WTC11 (cell line): ENCODE measurements around the gene VEGFA.

Experiments
- ATF3 ChIP-seq: sonication (generic); formaldehyde crosslinking; conservative IDR thresholded peaks from 2 replicates; pipeline ENCODE4 v1.8.1; 2022; ENCODE audit warnings: mild to moderate bottlenecking, missing genetic modification reagents
- CREB1 ChIP-seq: sonication (generic); formaldehyde crosslinking; IDR thresholded peaks from 2 replicates; pipeline ENCODE4 v1.8.0; 2023; ENCODE audit warnings: mild to moderate bottlenecking, missing genetic modification reagents
- FOXP1 ChIP-seq: sonication (generic); formaldehyde crosslinking; IDR thresholded peaks from 2 replicates; pipeline ENCODE4 v1.8.0; 2022; ENCODE audit warnings: missing genetic modification reagents, mild to moderate bottlenecking, moderate library complexity, borderline replicate concordance
- GTF2I ChIP-seq: fragments of 250-450 bp; sonication (Bioruptor Pico); conservative IDR thresholded peaks from 2 replicates; pipeline ENCODE4 v1.4.0; 2021; ENCODE audit warnings: mild to moderate bottlenecking
- MXD4 ChIP-seq: fragments of 250-450 bp; sonication (Bioruptor Pico); IDR thresholded peaks from 2 replicates; pipeline ENCODE4 v1.8.0; 2021; ENCODE audit warnings: mild to moderate bottlenecking, moderate library complexity, borderline replicate concordance
- TCF7 ChIP-seq: sonication (generic); formaldehyde crosslinking; IDR thresholded peaks from 2 replicates; pipeline ENCODE4 v1.8.0; 2022; ENCODE audit warnings: mild to moderate bottlenecking, low read depth, missing genetic modification reagents, moderate library complexity
- USF1 ChIP-seq: sonication (generic); formaldehyde crosslinking; IDR thresholded peaks from 2 replicates; pipeline ENCODE4 v1.8.0; 2022; ENCODE audit warnings: mild to moderate bottlenecking, missing genetic modification reagents
- ZBTB43 ChIP-seq: sonication (generic); formaldehyde crosslinking; IDR thresholded peaks from 2 replicates; pipeline ENCODE4 v1.8.1; 2023; ENCODE audit warnings: mild to moderate bottlenecking, missing genetic modification reagents
- TF ChIP-seq, protein P1 (sequence below): fragments of 200-600 bp; IDR thresholded peaks from 2 replicates; pipeline ENCODE4 v1.8.0; 2022; ENCODE audit warnings: antibody characterized with exemption
- TF ChIP-seq, protein P2 (sequence below): fragments of 250-450 bp; sonication (Bioruptor Pico); IDR thresholded peaks from 2 replicates; pipeline ENCODE4 v1.9.0; 2021; ENCODE audit warnings: moderate library complexity, mild to moderate bottlenecking, inconsistent platforms, borderline replicate concordance

DNA sequence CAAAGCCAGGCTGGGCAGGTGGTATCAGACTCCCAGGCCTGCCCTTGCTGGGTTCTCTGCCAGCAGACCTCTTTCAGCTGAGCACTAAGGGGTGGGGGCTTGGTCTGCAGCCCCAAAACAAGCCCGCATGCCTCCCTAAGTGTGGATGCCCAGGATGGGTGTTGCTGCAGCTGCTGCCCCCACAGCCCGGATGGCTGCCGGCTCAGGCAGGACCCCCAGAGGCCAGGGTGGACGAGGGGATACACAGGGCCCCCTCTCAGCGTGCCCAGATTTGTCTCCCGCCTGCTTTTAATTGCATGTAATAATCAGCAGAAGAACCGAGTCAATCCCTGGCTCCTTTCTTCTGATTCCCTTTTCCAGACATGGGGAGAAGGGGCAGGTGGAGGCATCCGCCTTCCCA, 60.8 kb downstream of the VEGFA start:
- no peak for TF ChIP-seq CREB1 (CRISPR knock-in tag)
- no peak for TF ChIP-seq ATF3 (CRISPR knock-in tag)
- TF ChIP-seq, protein P1, sequence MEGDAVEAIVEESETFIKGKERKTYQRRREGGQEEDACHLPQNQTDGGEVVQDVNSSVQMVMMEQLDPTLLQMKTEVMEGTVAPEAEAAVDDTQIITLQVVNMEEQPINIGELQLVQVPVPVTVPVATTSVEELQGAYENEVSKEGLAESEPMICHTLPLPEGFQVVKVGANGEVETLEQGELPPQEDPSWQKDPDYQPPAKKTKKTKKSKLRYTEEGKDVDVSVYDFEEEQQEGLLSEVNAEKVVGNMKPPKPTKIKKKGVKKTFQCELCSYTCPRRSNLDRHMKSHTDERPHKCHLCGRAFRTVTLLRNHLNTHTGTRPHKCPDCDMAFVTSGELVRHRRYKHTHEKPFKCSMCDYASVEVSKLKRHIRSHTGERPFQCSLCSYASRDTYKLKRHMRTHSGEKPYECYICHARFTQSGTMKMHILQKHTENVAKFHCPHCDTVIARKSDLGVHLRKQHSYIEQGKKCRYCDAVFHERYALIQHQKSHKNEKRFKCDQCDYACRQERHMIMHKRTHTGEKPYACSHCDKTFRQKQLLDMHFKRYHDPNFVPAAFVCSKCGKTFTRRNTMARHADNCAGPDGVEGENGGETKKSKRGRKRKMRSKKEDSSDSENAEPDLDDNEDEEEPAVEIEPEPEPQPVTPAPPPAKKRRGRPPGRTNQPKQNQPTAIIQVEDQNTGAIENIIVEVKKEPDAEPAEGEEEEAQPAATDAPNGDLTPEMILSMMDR: no peak
- no peak for TF ChIP-seq MXD4 (CRISPR knock-in tag)
- TF ChIP-seq ZBTB43 (CRISPR knock-in tag): no peak
- TF ChIP-seq GTF2I (CRISPR knock-in tag): no peak
- TF ChIP-seq, protein P2, sequence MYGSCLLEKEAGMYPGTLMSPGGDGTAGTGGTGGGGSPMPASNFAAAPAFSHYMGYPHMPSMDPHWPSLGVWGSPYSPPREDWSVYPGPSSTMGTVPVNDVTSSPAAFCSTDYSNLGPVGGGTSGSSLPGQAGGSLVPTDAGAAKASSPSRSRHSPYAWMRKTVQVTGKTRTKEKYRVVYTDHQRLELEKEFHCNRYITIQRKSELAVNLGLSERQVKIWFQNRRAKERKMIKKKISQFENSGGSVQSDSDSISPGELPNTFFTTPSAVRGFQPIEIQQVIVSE (CRISPR knock-in tag): no peak
- no peak for TF ChIP-seq USF1 (CRISPR knock-in tag)
- no peak for TF ChIP-seq TCF7 (CRISPR knock-in tag)
- no peak for TF ChIP-seq FOXP1 (CRISPR knock-in tag)
